Breast epithelium (tissue), 4 donors: ENCODE data around the gene SLC15A1. TPM values are rescaled to one million over a fixed set of nuclear protein-coding genes. Genes with fewer than 3 reads are reported as not detected.
"Not testable (repeated sequence)": the region's sequence is repeated elsewhere in the genome, so short reads cannot be mapped to it uniquely, and the experiment has no call there.

ENCODE experiments used
- DNase-seq, 2 donors: peaks; one replicate each; pipeline ENCODE4 v3.0.0-alpha.2; 2019; ENCODE audit warnings: low spot score in 2 of 2
- H3K27ac ChIP-seq, 2 donors: fragments of 200-600 bp; sonication (generic) in 1 of 2; one replicate each; pipeline ENCODE4 v1.5.1; 2016 to 2019; ENCODE audit warnings: mild to moderate bottlenecking in 1 of 2
- H3K27me3 ChIP-seq, 2 donors: fragments of 200-600 bp; sonication (generic) in 1 of 2; one replicate each; pipeline versions ENCODE4 v1.5.1 to v1.6.0; 2017 to 2019; ENCODE audit warnings: control low read depth in 1 of 2, mild to moderate bottlenecking in 1 of 2
- H3K36me3 ChIP-seq: fragments of 200-600 bp; one replicate; pipeline ENCODE4 v1.5.1; 2019
- H3K4me1 ChIP-seq, 2 donors: fragments of 200-600 bp; sonication (generic); one replicate each; pipeline ENCODE4 v1.5.1; 2016 to 2019; ENCODE audit warnings: control low read depth in 1 of 2
- H3K4me3 ChIP-seq, 3 donors: fragments of 200-600 bp; sonication (generic); 1 replicate in 2 of 3; 2 replicates in 1 of 3; pipeline ENCODE4 v1.5.1; 2016 to 2019; ENCODE audit warnings: mild to moderate bottlenecking in 3 of 3, moderate library complexity in 2 of 3
- H3K9me3 ChIP-seq, 2 donors: fragments of 200-600 bp; sonication (generic) in 1 of 2; one replicate each; pipeline ENCODE4 v1.5.1; 2016 to 2019; ENCODE audit warnings: control low read depth in 1 of 2
- CTCF ChIP-seq, 3 donors: fragments of 450-650 bp; IDR thresholded peaks; one replicate each; pipeline ENCODE4 v1.5.1; 2016 to 2017; ENCODE audit warnings: antibody characterized with exemption in 3 of 3, mild to moderate bottlenecking in 3 of 3, moderate library complexity in 3 of 3
- POLR2A ChIP-seq: fragments of 450-650 bp; IDR thresholded peaks from one replicate; pipeline ENCODE4 v1.6.1; 2016; ENCODE audit warnings: antibody characterized with exemption, mild to moderate bottlenecking, moderate library complexity
- POLR2AphosphoS5 ChIP-seq, 3 donors: sonication (generic); formaldehyde crosslinking; IDR thresholded peaks; one replicate each; pipeline ENCODE4 v1.6.1; 2017; ENCODE audit warnings: antibody characterized with exemption in 3 of 3
- intact Hi-C: fragments of 100-400 bp; cut with DNase I; formaldehyde crosslinking; loops from one replicate; pipeline ENCODE4 v1.15.1; 2023; ENCODE audit warnings: low total_unique reads
- total RNA-seq, 3 donors: library from RNA; depleted of rRNA; stranded (reverse); fragments of >200 nt; gene quantifications; one replicate each; pipeline ENCODE4 v1.1.0, GENCODE V29; 2016

The SLC15A1 gene
- total RNA-seq, 3 donors from 2014 or later: 1.3 TPM; not detected in 2

DNA sequence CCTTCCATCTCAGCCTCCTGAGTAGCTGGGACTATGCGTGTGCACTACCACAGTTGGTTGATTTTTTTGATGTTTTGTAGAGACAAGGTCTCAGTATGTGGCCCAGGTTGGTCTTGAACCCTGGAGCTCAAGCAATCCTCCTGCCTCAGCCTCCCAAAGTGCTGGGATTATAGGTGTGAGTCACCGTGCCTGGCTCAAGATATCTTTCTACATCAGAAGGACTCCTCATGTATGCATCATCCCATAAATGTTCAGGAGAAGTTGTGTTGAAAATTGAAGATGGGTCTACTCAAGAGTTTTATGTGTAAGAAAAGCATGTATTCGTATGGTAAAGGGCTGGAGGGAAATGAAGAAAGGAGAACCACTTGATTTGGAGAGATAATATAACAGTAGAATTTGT is 103.8 kb downstream of the SLC15A1 start:
- Histone ChIP-seq H3K4me1 (no peaks in the 10 kb centered on the region), H3K9me3 (no peaks in the 10 kb centered on the region), H3K36me3 (no peaks in the 10 kb centered on the region), H3K27me3 (no peaks in the 10 kb centered on the region), H3K4me3 (no peak overlapping the region), H3K27ac (no peak overlapping the region)
- no peak for DNase-seq
- intact Hi-C loops: no loop called here
- TF ChIP-seq POLR2AphosphoS5 (IDR thresholded peaks at IDR 0.05) (no peak), CTCF (IDR thresholded peaks at IDR 0.05) (no peak), POLR2A (no peak)

DNA sequence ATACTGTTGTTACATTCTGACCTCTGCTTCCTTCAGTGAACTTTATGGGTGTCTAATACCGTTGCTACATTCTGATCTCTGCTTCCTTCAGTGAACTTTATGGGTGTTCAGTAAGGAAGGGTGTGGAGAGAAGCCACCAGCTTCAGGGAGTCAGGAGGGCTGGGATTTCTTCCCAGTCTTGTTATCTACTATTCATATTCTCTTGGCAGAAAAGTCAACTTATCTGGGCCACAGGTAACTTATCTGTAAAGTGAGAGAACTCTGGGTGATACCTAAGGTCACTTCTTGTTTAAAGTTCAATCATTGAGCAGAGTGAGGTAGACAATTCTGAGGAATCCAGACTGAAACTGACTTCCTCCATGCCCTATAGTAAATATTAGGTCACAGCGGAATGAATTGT is 104.3 kb downstream of the SLC15A1 start:
- TF ChIP-seq CTCF (IDR thresholded peaks at IDR 0.05): no peak
- TF ChIP-seq POLR2A: no peak
- TF ChIP-seq POLR2AphosphoS5 (IDR thresholded peaks at IDR 0.05): no peak
- intact Hi-C loops: no loop called here
- H3K4me3 ChIP-seq: no peak overlapping the region
- no peaks in the 10 kb centered on the region for H3K4me1 ChIP-seq
- DNase-seq: no peak
- no peaks in the 10 kb centered on the region for H3K27me3 ChIP-seq
- no peaks in the 10 kb centered on the region for H3K36me3 ChIP-seq
- no peak overlapping the region for H3K27ac ChIP-seq
- no peaks in the 10 kb centered on the region for H3K9me3 ChIP-seq

- intact Hi-C loops: no loop called here
- no peaks in the 10 kb centered on the region for H3K36me3 ChIP-seq
- H3K27ac ChIP-seq: no peak overlapping the region
- no peaks in the 10 kb centered on the region for H3K4me1 ChIP-seq
- H3K9me3 ChIP-seq: no peaks in the 10 kb centered on the region
- H3K4me3 ChIP-seq: no peak overlapping the region
- DNase-seq: no peak
- TF ChIP-seq CTCF (IDR thresholded peaks at IDR 0.05): no peak
- TF ChIP-seq POLR2A: no peak
- no peak for TF ChIP-seq POLR2AphosphoS5 (IDR thresholded peaks at IDR 0.05)
- H3K27me3 ChIP-seq: no peaks in the 10 kb centered on the region
These were observed 105.4 kb downstream of the SLC15A1 start for GRCh38 chr13:98647121-98647520.

DNA sequence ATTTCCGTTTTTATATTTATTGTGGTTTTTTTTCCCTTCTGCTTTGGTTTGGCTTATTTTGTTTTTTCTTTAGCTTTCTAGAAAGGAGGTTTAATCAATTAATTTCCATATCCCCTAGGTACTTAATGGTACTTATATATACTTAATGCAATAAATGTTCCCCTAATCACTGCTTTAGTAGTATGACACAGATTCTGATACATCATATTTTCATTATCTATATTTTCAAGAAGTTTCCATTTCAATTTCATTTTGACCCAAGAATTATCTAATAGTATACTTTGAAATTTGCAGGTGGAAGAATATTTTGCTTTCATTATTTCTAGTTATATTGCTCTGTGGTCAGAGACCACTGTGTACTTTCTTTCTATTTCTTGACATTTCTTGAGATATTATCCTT is 109.0 kb downstream of the SLC15A1 start:
- intact Hi-C loops: no loop called here
- H3K4me3 ChIP-seq: no peak overlapping the region
- DNase-seq: no peak
- H3K36me3 ChIP-seq: no peaks in the 10 kb centered on the region
- no peaks in the 10 kb centered on the region for H3K4me1 ChIP-seq
- TF ChIP-seq POLR2AphosphoS5 (IDR thresholded peaks at IDR 0.05): no peak
- TF ChIP-seq POLR2A: no peak
- no peak for TF ChIP-seq CTCF (IDR thresholded peaks at IDR 0.05)
- no peaks in the 10 kb centered on the region for H3K27me3 ChIP-seq
- H3K27ac ChIP-seq: no peak overlapping the region
- H3K9me3 ChIP-seq: no peaks in the 10 kb centered on the region

DNA sequence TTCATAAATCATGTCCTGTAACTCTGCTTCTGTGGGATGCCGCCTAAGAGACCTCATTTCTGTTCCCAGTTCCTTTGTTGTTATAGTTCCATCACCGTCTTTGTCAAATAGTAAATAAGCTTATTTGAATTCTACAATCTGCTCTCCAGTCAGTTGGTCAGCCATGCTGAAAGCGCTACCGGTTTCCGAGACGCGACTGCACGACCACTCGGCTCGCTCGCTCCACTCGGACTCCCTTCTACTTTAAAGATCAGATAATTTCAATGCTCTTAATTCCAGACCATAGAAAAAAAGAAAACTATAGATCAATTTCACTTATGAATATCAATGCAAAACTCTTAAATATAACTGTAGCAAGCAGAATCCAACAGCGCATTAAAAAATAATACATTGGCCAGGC is 111.4 kb downstream of the SLC15A1 start:
- Histone ChIP-seq H3K27me3 (no peaks in the 10 kb centered on the region), H3K9me3 (no peaks in the 10 kb centered on the region), H3K4me3 (no peak overlapping the region), H3K27ac (no peak overlapping the region), H3K4me1 (no peaks in the 10 kb centered on the region), H3K36me3 (no peaks in the 10 kb centered on the region)
- TF ChIP-seq POLR2AphosphoS5 (IDR thresholded peaks at IDR 0.05) (no peak), POLR2A (no peak), CTCF (IDR thresholded peaks at IDR 0.05) (no peak)
- intact Hi-C loops: no loop called here
- DNase-seq: no peak

DNA sequence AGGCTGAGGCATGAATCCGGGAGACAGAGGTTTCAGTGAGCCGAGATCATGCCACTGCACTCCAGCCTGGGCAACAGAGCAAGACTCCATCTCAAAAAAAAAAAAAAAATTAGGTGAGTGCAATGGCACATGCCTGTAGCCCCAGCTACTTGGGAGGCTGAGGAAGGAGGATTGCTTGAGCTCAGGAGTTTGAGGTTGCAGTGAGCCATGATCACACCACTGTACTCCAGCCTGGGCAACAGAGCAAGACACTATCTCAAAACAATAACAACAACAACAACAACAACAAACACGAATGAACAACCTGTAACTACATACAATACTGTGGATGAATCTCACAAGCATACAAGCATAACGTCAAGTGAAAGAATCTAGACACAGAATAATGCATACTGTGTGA is 112.7 kb downstream of the SLC15A1 start:
- H3K27ac ChIP-seq, H3K4me3 ChIP-seq, H3K4me1 ChIP-seq, intact Hi-C loops, H3K36me3 ChIP-seq, DNase-seq, H3K27me3 ChIP-seq, H3K9me3 ChIP-seq: not testable (repeated sequence)

DNA sequence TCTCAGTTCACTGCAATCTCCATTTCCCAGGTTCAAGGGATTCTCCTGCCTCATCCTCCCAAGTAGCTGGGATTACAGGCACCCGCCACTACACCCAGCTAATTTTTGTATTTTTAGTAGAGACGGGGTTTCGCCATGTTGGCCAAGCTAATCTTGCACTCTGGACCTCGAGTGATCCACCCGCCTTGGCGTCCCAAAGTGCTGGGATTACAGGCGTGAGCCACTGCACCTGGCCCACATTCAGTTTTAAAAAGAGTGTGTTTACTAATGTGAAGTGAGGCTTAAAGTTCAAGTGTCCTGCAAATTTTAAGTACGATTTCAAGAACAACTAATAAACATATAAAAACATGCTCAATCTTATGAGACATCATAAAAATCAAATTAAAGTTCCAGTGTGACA is 114.1 kb downstream of the SLC15A1 start:
- not testable (repeated sequence) for DNase-seq

More for the DNA sequence above, 114.1 kb downstream of the SLC15A1 start:
- H3K27me3 ChIP-seq, H3K9me3 ChIP-seq, H3K4me3 ChIP-seq, H3K27ac ChIP-seq, intact Hi-C loops, H3K4me1 ChIP-seq, H3K36me3 ChIP-seq: not testable (repeated sequence)
